ENCODE measurements around the gene RAB3GAP2.

DNA sequence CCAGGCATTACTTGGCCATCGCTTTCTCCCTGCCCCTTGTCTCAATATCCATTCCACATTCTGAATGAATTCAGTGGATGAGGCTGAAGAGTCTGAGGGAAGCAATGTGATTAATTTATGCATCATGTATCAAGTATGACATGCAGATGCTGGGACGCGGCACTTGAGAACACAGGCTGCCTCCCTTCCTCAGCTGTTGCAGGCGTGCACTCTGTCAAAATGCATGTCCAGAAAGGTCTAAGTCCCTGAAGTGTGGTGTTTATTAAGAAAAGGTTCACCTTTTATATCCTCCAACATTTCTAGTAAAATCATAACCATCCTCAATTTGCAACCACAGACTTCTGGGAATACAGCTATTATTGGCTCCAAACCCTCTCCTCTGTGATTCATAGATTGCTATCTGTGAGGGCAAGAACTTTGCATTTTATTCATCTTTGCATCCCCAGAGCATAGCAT lies 22.6 kb upstream of the RAB3GAP2 start:
- TF ChIP-seq, protein P1, sequence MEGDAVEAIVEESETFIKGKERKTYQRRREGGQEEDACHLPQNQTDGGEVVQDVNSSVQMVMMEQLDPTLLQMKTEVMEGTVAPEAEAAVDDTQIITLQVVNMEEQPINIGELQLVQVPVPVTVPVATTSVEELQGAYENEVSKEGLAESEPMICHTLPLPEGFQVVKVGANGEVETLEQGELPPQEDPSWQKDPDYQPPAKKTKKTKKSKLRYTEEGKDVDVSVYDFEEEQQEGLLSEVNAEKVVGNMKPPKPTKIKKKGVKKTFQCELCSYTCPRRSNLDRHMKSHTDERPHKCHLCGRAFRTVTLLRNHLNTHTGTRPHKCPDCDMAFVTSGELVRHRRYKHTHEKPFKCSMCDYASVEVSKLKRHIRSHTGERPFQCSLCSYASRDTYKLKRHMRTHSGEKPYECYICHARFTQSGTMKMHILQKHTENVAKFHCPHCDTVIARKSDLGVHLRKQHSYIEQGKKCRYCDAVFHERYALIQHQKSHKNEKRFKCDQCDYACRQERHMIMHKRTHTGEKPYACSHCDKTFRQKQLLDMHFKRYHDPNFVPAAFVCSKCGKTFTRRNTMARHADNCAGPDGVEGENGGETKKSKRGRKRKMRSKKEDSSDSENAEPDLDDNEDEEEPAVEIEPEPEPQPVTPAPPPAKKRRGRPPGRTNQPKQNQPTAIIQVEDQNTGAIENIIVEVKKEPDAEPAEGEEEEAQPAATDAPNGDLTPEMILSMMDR (IDR thresholded peaks at IDR 0.05), result no peak
- TF ChIP-seq POLR2A (IDR thresholded peaks at IDR 0.05), result no peak

All from gastroesophageal sphincter (tissue), 3 donors.